Neuronal stem cell (in vitro differentiated cells): Measurements from ENCODE around the gene SKIDA1.

ENCODE experiments used
- DNase-seq: peaks from one replicate; pipeline ENCODE4 v3.0.0-alpha.2; 2013; ENCODE audit warnings: low spot score
- H2AFZ ChIP-seq: one replicate; pipeline ENCODE4 v1.6.1; 2013; ENCODE audit warnings: mild to moderate bottlenecking, low read length, inconsistent platforms
- H2AK5ac ChIP-seq: 2 replicates; pipeline ENCODE4 v1.6.1; 2013; ENCODE audit warnings: low read depth, mild to moderate bottlenecking, inconsistent platforms, low read length, moderate library complexity, mixed read lengths
- H2BK120ac ChIP-seq: 2 replicates; pipeline ENCODE4 v1.6.1; 2013; ENCODE audit warnings: low read depth, mild to moderate bottlenecking, inconsistent platforms, low read length, moderate library complexity, mixed read lengths
- H2BK12ac ChIP-seq: one replicate; pipeline ENCODE4 v1.6.1; 2013; ENCODE audit warnings: low read length, inconsistent platforms
- H2BK15ac ChIP-seq: 2 replicates; pipeline ENCODE4 v1.6.1; 2013; ENCODE audit warnings: mild to moderate bottlenecking, low read length, inconsistent platforms, mixed read lengths
- H2BK5ac ChIP-seq: one replicate; pipeline ENCODE4 v1.6.1; 2013; ENCODE audit warnings: inconsistent platforms, mild to moderate bottlenecking, low read length, moderate library complexity
- H3K14ac ChIP-seq: one replicate; pipeline ENCODE4 v1.6.1; 2013; ENCODE audit warnings: low read length, inconsistent platforms
- H3K18ac ChIP-seq: 2 replicates; pipeline ENCODE4 v1.6.1; 2013; ENCODE audit warnings: low read length, inconsistent platforms
- H3K23ac ChIP-seq: 2 replicates; pipeline ENCODE4 v1.6.1; 2013; ENCODE audit warnings: low read depth, mild to moderate bottlenecking, mixed read lengths, low read length, inconsistent platforms; ENCODE audit not compliant: poor library complexity
- H3K27ac ChIP-seq: replicated peaks from 3 replicates; pipeline ENCODE4 v1.5.1; 2013; ENCODE audit warnings: low read length, inconsistent platforms
- H3K27me3 ChIP-seq, 3 experiments: 2 replicates each; pipeline ENCODE4 v1.6.1; 2013; ENCODE audit warnings: low read length in 3 of 3, mild to moderate bottlenecking in 2 of 3, inconsistent platforms in 1 of 3, low read depth in 1 of 3, mixed read lengths in 1 of 3, moderate library complexity in 1 of 3; ENCODE audit not compliant: control insufficient read depth in 3 of 3, insufficient read depth in 3 of 3
- H3K36me3 ChIP-seq, 2 donors: replicated peaks in 1 of 2; 2 replicates each; pipeline ENCODE4 v1.6.1; 2013; ENCODE audit warnings: low read length in 2 of 2; ENCODE audit not compliant: control insufficient read depth in 2 of 2, insufficient read depth in 2 of 2
- H3K4ac ChIP-seq: 2 replicates; pipeline ENCODE4 v1.6.1; 2013; ENCODE audit warnings: inconsistent platforms, mild to moderate bottlenecking, low read length, moderate library complexity
- H3K4me1 ChIP-seq, 2 donors: 1 replicate in 1 of 2; 2 replicates in 1 of 2; pipeline ENCODE4 v1.6.1; 2013; ENCODE audit warnings: low read length in 2 of 2, low read depth in 1 of 2; ENCODE audit not compliant: control insufficient read depth in 2 of 2, insufficient read depth in 1 of 2
- H3K4me2 ChIP-seq: one replicate; pipeline ENCODE4 v1.6.1; 2013; ENCODE audit warnings: mild to moderate bottlenecking, low read length, inconsistent platforms; ENCODE audit not compliant: insufficient read depth, poor library complexity, severe bottlenecking
- H3K4me3 ChIP-seq, 2 donors: 2 replicates each; pipeline ENCODE4 v1.5.1; 2013; ENCODE audit warnings: low read length in 2 of 2, mild to moderate bottlenecking in 2 of 2, inconsistent platforms in 1 of 2, moderate library complexity in 1 of 2
- H3K79me1 ChIP-seq: one replicate; pipeline ENCODE4 v1.6.1; 2013; ENCODE audit warnings: low read depth, mild to moderate bottlenecking, inconsistent platforms, low read length, moderate library complexity
- H3K9ac ChIP-seq: one replicate; pipeline ENCODE4 v1.6.1; 2013; ENCODE audit warnings: mild to moderate bottlenecking, low read depth, low read length, inconsistent platforms; ENCODE audit not compliant: poor library complexity
- H3K9me3 ChIP-seq, 2 donors: replicated peaks in 1 of 2; 2 replicates each; pipeline versions ENCODE3 to v1.6.1; 2013; ENCODE audit warnings: low read length in 2 of 2, mild to moderate bottlenecking in 2 of 2, inconsistent platforms in 1 of 2, low read depth in 1 of 2, mixed read lengths in 1 of 2, moderate library complexity in 1 of 2; ENCODE audit not compliant: control insufficient read depth in 2 of 2, insufficient read depth in 1 of 2
- H4K8ac ChIP-seq: one replicate; pipeline ENCODE4 v1.6.1; 2013; ENCODE audit warnings: low read depth, mild to moderate bottlenecking, inconsistent platforms, low read length, moderate library complexity
- H4K91ac ChIP-seq: one replicate; pipeline ENCODE4 v1.6.1; 2013; ENCODE audit warnings: low read length, low read depth, mild to moderate bottlenecking, inconsistent platforms; ENCODE audit not compliant: poor library complexity
- WGBS, 2 donors: extraction: QIAGEN DNeasy Blood & Tissue Kit; methylation state at CpG; one replicate each; pipeline ENCODE4 v1.1.7; 2013; ENCODE audit warnings: missing lambda C conversion rate in 2 of 2, mixed read lengths in 1 of 2; ENCODE audit not compliant: insufficient read length in 2 of 2, insufficient replicate concordance in 1 of 2; ENCODE audit errors: extremely low coverage in 2 of 2; 5-methylcytosine and 5-hydroxymethylcytosine counted together

Gene SKIDA1

GRCh38 chr10:21529032-21529910 is 3.8 kb upstream of the SKIDA1 start:
- no peak overlapping the region for H3K14ac ChIP-seq
- no peaks in the 10 kb centered on the region for H3K79me1 ChIP-seq
- peak overlapping the region in 1 of 2 donors; percentile 70 for H3K4me3 ChIP-seq
- no peak overlapping the region for H2AK5ac ChIP-seq
- H2BK120ac ChIP-seq: no peak overlapping the region
- H3K36me3 ChIP-seq: peaks cover 0 to 7% of the 10 kb centered on the region in 2 donors
- WGBS, 2 donors: no CpG with 5 or more reads among the region's 9 CpGs
- H3K4me1 ChIP-seq: peaks cover 0 to 31% of the 10 kb centered on the region in 2 donors
- H3K27ac ChIP-seq: peak overlapping the region; percentile 35
- H3K4ac ChIP-seq: no peak overlapping the region
- H2BK5ac ChIP-seq: no peak overlapping the region
- H3K18ac ChIP-seq: no peak overlapping the region
- no peak overlapping the region for H3K23ac ChIP-seq
- no peak for DNase-seq
- H3K9ac ChIP-seq: no peak overlapping the region
- H2BK15ac ChIP-seq: no peak overlapping the region
- no peak overlapping the region for H4K91ac ChIP-seq
- H3K4me2 ChIP-seq: peak overlapping the region; percentile 34
- no peaks in the 10 kb centered on the region for H3K27me3 ChIP-seq
- no peaks in the 10 kb centered on the region for H3K9me3 ChIP-seq
- H2AFZ ChIP-seq: no peak overlapping the region
- no peak overlapping the region for H4K8ac ChIP-seq
- no peak overlapping the region for H2BK12ac ChIP-seq

- H2BK5ac ChIP-seq: no peak overlapping the region
- H3K27ac ChIP-seq: peak overlapping the region; percentile 100
- no peaks in the 10 kb centered on the region for H3K9me3 ChIP-seq
- H3K4me1 ChIP-seq: peaks cover 3 to 33% of the 10 kb centered on the region in 2 donors
- H2AFZ ChIP-seq: no peak overlapping the region
- no peak overlapping the region for H3K23ac ChIP-seq
- no peaks in the 10 kb centered on the region for H3K27me3 ChIP-seq
- H3K4ac ChIP-seq: no peak overlapping the region
- H2BK120ac ChIP-seq: no peak overlapping the region
- no peak for DNase-seq
- H3K9ac ChIP-seq: no peak overlapping the region
- H4K91ac ChIP-seq: no peak overlapping the region
- H2BK12ac ChIP-seq: no peak overlapping the region
- H3K79me1 ChIP-seq: no peaks in the 10 kb centered on the region
- H2AK5ac ChIP-seq: no peak overlapping the region
- no peak overlapping the region for H2BK15ac ChIP-seq
- H3K18ac ChIP-seq: no peak overlapping the region
- H3K36me3 ChIP-seq: peaks cover 0 to 7% of the 10 kb centered on the region in 2 donors
- WGBS, 2 donors: no CpG with 5 or more reads among the region's 8 CpGs
- H4K8ac ChIP-seq: no peak overlapping the region
- no peak overlapping the region for H3K14ac ChIP-seq
- H3K4me2 ChIP-seq: peak overlapping the region; percentile 34
- peak overlapping the region; percentile 19 to 70 for H3K4me3 ChIP-seq
Measured at GRCh38 chr10:21528236-21529031, 3.0 kb upstream of the SKIDA1 start.

GRCh38 chr10:21527598-21528235 is 2.2 kb upstream of the SKIDA1 start:
- H2AK5ac ChIP-seq: peak overlapping the region; percentile 90
- H3K4ac ChIP-seq: no peak overlapping the region
- H2BK5ac ChIP-seq: peak overlapping the region; percentile 99
- H3K79me1 ChIP-seq: no peaks in the 10 kb centered on the region
- H4K8ac ChIP-seq: no peak overlapping the region
- H3K27ac ChIP-seq: peak overlapping the region; percentile 100
- peaks cover 3 to 33% of the 10 kb centered on the region in 2 donors for H3K4me1 ChIP-seq
- H2AFZ ChIP-seq: no peak overlapping the region
- H3K18ac ChIP-seq: peak overlapping the region; percentile 98
- H2BK120ac ChIP-seq: peak overlapping the region; percentile 99
- H3K23ac ChIP-seq: no peak overlapping the region
- peaks cover 0 to 7% of the 10 kb centered on the region in 2 donors for H3K36me3 ChIP-seq
- H4K91ac ChIP-seq: no peak overlapping the region
- H3K4me3 ChIP-seq: peak overlapping the region; percentile 70 to 85
- H2BK15ac ChIP-seq: no peak overlapping the region
- no peak overlapping the region for H3K14ac ChIP-seq
- no peak for DNase-seq
- H3K9me3 ChIP-seq: no peaks in the 10 kb centered on the region
- peak overlapping the region; percentile 71 for H3K4me2 ChIP-seq
- WGBS, 2 donors: no CpG with 5 or more reads among the region's 18 CpGs
- H3K27me3 ChIP-seq: no peaks in the 10 kb centered on the region
- H2BK12ac ChIP-seq: no peak overlapping the region
- peak overlapping the region; percentile 93 for H3K9ac ChIP-seq
